HT1080 (cell line): ENCODE data around the gene KCNK17. TPM values are rescaled to one million over a fixed set of nuclear protein-coding genes. Genes with fewer than 3 reads are reported as not detected.
"Not testable (repeated sequence)": the region's sequence is repeated elsewhere in the genome, so short reads cannot be mapped to it uniquely, and the experiment has no call there.

Experiments used
- DNase-seq: peaks from one replicate; pipeline ENCODE4 v3.0.0-alpha.2; 2015; ENCODE audit warnings: low read depth
- total RNA-seq: library from RNA; depleted of rRNA; stranded (reverse); fragments of >200 nt; shearing (Covaris generic); gene quantifications from 2 replicates; pipeline ENCODE4 v1.2.3, GENCODE V29; 2014

Gene KCNK17
- total RNA-seq, 1 experiment from 2014 or later: not detected

DNA sequence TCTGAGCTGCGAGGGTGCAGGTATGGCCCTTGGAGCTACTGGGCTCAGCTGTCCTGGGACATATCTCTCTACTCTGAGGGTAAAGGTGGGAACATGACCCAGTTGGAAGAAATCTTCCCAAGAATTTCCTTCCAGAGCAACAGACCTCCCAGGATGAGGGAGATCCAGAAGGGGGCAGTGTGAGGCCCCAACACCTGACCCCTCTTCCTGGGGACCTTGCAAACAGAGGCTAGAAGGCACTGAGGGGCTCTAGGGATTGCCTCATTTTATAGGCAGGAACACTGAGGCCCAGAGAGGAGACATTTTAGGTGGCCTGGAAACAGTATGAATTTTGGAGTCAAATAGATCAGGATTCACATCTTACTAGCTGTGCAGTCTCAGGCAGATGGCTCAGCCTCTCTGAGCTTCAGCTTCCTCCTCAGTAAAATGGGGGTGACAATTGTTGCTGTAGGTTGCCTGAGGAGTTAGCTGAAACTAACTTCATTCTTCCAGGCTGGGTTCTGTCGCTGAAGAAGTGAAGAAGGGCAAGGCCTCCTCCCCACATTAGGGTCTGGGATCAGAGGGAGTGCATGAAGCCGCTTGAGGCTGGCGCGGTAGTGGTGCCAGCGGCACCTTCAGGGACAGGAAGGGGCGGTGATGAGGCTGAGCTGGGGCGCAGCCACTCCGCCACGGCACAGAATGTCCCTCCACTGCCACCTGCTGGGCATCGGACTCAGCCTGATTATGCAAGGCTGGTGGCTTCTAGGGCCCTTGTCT lies 11.4 kb downstream of the KCNK17 start:
- DNase-seq: peak; percentile 62

DNA sequence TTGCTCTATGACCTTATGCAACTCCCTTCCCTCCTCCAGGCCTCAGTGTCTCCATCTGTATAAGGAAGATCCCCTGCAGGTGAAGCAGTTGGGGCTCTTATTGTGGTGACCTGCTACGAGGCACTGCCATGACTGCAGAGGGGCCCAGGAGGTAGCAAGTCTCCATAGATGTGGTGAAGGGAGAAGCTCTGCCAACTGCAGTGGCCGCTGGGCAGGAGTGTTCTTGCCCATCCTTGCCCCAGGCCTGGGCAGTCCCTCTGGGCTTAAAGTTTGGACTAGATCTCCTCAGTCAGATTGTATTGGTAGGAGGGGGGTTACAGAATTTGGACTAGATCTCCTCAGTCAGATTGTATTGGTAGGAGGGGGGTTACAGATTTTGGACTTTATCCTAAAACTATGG lies 12.2 kb downstream of the KCNK17 start:
- DNase-seq: no peak

DNA sequence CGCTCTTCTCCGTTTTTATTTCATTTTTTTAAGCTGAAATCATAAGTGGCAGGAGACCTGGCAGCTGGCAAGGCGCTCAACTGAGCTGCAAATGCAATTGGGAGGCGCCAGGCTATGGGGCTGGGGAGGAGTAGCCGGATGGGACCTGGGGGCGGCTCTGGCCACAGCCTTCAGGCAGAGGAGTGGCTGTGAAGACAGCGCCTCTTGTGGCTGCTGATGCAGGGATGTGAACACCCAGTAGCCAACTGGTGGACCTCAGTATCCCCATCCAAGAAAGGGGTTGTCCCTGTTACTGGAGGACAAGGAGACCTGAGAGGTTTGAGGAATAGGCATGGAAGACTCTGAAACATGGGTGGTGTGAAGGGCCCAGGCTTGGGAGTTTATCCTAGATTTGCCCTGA lies 12.6 kb downstream of the KCNK17 start:
- DNase-seq: peak; percentile 17

DNA sequence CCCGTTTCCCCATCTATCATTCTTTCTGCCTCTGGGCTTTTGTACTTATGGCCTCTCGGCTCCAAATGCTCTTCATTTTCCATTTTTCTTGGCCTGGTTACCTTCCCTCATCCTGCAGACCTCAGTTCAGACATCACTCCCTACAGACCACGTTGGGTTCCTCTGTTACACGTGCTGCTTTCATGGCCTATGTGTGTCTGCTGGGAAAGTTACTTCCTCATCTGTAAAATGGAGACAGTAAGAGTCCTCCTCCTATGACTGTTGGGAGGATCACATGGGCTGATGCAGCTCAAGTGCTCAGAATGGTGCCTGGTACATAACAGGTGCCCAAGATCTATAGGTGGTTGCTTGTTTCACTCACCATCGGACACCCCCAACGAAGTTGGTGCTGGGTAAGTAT lies 13.5 kb downstream of the KCNK17 start:
- no peak for DNase-seq

DNA sequence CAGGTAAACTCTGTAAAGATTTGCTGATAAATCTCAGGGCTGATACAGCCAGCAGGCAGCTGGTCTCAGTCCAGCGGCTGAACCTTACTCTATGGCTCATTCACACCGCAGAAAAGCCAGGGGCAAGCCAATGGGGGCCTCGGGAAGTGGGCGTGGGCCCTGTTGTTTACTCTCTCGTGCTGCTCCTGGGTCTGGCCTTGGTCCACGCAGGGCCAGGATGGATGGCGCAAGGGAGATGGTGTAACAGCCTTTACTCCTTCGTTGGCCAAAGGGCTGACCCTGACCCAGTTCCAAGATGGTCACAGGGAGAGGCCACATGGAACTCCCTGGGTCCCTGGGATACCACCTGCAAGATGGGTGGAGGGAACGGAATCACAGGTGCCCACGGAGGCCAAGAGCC lies 16.2 kb downstream of the KCNK17 start:
- DNase-seq: no peak

DNA sequence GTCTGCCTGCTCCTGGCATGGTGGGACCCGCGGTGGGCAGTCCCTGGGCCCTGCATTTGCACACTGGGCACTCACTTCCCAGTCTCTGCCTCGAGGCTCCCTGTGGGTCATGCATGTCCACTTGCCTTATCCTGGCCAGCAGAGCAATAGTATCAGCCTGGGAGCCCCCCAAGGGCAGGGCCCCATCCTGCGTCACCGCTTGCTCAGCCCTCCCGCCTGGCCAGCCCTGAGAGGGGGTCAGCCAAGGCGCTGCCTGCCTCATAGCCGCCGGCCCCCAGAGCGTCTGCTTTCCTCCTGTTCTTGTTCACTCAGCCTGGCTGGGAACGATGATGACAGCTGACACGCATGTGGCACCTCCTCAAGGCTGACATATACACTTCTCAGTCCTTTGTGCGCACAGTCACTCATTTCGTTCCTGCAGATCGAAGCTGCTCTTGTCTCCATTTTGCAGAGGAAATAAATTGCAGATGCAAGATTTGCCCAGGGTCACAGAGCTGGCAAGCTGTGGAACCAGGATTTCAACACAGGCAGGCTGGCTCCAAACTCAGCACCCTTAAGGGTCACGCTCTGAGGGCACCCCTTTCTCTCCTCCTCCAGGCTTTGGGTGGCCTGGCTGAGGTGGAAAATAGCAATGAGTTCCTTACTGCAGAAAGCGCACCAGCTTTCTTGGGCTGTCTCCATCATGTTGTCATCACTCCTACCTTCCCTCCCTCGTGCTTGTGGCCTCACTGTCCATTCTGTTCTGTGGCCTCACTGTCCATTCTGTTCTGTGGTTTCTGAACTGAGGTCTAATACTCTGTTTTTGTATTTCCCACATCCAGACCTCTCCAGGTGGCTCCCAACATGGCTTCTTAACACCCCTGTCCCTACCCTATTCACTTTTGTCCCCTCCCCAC lies 17.2 kb downstream of the KCNK17 start:
- no peak for DNase-seq

DNA sequence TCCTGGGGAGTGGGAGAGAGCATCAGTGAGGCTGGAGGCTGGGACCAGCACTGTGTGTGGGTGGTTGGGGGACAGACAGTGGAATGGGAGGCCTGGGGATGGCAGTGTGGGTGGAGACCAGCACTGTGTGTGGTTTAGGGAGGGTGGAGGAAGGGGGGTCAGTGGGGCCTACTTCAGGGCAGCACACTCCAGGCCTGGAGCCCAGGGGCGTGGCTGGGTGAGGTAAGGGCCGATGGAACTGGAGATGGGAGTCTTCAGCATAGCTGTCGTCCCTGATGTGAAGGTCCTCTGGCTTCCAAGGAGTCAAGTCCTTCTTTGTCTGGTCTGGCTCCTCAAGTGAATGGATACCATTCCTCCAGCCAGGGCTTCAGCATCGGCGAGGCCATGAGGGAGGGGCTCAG lies 18.6 kb downstream of the KCNK17 start:
- DNase-seq: no peak

DNA sequence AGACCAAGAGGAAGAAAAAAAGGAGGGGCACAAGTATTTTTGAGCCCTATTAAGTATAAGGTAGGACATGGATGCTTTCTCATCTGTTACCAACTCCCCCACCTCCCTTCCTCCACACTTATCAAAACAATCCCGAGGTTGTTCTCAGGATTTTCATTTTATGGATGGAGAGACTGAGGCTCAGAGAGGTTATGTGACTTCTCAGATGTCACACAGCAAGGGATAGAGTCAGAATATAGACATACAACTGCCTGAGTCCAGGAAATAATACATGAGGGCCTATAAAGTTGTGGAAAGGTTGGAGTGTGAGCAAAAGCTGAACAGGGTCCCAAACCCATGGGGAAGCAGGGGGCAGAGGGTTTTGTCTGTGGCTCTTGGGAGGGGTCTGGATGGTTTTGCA lies 19.3 kb downstream of the KCNK17 start:
- no peak for DNase-seq

DNA sequence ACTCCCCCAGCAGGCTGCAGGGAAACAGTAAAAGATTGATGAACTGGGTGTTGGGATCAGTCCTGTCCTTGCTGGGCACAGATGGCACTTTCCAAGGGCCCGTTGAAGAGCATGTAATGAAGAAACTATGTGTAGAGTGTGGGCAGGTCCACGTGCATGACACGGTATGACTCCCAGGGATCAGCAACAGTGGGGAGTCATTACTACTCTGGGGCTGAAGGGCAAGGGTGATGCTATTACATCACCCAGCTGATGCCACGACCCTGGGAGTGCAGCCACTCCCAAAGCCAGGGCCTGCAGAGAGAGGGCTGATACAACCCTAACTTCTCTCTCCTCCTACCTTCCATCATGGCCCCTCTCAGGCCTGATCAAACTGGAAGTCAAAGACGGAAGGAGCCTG lies 20.1 kb downstream of the KCNK17 start:
- DNase-seq: no peak

DNA sequence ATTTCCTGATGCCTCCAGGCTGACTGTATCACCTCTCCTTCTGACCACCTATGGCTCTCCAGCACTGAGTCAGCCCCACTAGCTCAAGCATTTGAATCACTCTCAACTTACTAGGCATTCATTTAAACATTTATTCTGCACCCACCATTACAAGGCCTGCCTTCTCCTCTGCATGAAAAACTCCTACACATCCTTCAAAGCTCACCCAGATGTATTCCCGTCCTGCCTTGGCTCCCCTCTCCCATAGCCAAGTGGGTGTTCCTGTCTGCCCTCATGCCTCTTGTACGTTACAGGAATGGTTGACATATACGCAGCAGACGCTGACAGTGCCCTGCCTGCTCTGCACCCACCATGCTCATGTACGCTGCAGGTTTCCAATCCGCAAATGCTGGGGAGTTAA lies 21.6 kb downstream of the KCNK17 start:
- DNase-seq: no peak

DNA sequence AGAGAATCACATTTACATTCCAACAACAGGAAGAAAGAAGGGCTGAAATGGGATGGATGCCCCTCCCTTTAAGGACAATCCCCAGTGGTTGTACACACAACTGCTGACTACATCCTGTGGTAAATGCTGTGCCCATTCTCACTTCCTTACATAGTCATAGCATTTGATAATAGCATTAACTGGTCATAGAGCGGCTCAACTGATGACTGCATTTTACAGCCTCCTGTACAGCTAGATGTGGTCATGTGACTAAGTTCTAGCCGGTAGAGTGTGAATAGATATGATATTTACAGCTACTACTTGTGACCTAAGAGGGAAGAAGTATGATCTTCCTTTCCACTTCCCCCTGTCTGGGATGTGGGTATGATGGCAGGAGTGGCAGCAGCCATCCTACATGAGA lies 24.7 kb downstream of the KCNK17 start:
- peak; percentile 37 for DNase-seq

DNA sequence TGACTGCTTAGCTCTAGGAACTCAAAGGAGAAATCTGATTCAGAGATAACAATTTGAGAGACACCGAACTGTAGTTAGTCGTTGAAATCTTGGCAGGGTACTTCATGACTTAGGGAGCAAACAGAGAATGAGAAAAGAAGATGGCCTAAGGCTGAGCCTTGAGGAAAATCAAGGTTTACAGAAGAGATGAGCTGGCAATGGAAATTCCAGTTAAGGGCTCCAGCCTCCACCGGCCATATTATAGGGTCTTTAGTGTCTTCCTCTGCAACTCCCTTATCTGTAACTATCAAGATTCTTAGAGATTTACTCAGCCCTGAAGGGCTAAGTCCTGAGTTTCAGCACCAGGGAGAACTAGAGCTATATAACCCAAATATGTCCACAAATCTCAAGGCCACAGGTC lies 26.6 kb downstream of the KCNK17 start:
- DNase-seq: no peak

DNA sequence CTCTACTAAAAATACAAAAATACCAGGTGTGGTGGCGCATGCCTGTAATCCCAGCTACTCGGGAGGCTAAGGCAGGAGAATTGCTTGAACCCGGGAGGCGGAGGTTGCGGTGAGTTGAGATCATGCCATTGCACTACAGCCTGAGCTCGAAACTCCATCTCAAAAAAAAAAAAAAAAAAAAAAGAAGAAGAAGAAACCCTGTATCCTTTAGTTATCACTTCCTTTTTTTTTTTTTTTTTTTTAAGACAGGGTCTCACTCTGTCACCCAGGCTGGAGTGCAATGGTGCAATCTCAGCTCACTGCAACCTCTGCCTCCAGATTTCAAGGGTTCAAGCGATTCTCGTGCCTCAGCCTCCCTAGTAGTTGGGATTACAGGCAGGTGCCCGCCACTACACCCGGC lies 27.6 kb downstream of the KCNK17 start:
- not testable (repeated sequence) for DNase-seq

DNA sequence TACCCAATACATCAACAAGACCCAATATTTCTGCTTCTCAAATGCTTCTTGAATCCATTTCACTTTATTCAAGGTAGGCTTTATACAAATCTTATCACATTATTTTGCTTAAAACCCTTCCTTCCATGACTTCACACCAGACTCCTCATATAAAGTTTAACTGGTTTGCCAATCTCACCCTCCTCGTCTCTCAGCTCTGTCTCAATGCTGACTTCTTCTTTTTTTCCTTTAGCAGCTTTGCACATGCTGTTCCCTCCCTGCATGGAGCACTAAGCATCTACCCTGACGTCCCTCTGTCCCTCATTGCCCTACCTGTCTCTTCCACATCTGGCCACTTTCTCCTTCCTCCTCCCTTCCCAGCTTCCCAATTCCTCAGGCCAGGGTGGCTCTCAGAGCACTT lies 31.4 kb downstream of the KCNK17 start:
- no peak for DNase-seq

DNA sequence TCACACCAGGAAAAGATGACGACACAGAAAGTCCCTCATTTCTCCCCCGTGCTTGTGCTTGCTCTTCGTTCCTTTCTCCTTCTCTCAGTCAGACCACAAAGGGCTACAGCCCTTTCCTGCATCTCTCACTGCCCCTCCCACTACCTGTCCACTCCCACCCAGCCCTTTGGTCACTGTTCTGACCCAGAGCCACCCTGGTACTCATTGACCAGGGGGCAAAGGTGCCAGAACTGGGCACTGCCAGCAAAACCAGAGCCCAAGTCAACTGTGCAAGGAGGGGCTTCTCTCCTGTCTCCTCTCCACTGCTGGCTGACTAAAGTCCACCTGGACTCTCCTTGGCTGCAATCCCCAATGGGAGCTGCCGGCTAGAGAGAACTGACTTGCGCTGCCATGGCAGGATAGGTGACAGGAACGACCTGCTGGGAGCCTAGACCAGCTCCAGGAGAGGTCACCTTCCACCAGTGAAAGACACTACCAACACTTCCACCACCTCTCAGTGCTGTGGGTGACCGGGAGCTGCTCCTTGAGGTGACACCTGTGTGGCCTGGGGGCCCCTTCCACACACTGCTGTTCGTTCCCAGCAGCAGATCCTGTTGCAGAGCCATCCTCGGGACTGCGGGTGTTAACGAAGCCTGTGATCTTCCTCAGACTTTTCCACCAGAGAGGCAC lies 32.8 kb downstream of the KCNK17 start:
- DNase-seq: no peak

DNA sequence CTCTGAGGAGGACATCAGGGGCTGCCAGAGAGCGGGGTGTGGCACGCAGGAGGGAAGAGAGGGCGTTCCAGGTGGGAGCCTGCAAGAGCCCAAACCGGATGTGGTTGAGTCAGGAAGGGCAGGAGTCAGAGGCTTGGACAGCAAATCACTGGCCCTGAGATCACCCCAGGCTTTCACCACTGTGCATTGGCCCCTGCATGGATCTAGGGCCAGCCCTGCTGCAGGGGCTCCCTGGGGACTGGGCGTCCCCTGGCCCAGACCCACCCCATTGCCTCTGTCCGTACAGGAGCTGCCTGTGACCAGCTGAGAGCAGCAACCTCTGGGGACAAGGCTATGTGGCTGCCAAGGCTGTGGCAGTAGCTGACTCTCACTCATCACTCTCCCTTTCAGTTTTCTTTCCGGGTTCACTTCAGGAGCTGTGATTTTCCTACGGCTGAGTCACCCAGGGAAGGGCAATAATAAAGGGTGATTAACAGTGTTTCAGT lies 33.9 kb downstream of the KCNK17 start:
- DNase-seq: peak; percentile 68

DNA sequence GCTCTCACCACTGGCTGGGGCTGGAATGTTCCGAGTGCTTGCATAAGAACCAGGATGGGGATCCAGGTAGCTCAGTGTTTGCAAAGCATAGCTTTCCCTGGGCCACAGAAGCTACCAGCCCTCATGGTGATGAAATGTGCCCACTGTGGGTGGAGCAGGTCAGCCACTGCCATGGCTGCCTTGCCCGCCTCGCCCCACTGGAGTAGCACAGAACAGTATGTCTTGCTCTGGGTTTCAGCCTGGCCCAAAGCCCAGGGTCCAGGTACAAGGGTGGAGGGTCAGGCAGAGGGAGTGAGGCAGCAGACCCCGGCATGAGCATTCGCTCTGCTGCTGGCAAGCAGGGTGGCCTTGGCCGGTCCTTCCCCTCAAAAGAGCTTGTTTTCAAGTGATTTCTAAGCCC lies 34.7 kb downstream of the KCNK17 start:
- DNase-seq: no peak

DNA sequence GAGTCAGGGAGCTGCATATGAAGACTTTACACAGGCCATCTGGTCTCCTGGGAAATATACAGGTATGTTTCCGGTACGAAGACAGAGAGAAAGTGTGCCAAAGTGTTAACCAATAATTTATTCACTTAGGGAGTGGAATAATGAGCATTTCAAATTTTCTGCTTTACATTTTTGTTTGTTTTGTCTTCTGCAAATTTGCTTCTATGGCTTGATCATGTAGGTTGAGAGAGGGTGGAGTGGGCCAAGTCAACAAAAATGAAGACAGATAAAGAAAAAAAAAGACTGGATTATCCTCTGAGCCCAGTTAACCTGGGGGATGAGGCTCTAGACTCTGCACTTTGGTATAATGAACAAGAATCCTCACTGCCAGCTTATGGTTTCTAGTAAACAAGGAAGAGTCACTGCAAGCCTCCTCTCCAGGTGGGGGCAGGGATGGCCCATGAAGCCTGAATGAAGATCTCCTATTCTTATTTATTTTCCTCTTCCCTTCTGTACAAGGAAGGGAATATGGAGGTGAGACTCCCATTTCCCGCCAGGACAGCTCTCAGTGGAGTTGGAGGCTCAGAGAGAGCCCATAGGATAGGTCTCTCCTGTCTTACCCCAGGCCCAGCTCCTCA lies 37.7 kb downstream of the KCNK17 start:
- DNase-seq: no peak

DNA sequence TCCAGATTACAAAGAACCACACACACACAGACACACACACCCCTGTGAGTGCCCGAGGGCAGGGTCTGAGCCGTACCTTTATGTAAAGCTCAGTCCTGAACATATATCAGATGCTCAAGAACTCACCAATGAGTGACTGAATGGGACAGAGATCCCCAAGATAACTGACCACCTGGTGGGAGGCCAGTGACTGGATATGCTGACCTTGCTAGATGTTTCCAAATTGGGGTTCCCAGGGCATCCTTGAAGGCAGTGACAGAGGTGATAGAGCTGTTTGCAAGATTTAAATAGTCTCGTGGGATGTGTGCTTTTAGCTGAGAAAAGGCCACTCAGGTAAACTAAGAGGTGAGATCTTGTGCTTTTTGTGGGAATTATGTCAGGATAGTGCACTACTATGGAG lies 39.3 kb downstream of the KCNK17 start:
- DNase-seq: no peak

DNA sequence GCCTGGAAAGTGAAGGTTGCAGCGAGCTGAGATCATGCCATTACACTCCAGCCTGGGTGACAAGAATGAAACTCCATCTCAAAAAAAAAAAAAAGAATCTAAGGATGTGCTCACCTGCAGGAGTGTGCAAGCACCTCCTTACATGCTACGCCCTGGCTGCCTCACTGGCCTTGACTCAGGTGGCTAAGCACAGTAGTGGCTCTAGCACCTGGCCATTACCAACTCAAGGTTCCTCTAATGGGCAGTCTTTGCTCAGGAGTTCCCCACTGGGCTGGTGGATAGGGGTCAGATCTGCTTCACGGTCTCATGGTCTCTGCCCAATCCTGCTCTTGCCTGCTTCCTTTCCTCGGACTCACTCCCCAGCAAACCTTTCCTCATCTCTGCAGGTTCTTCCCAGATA lies 39.7 kb downstream of the KCNK17 start:
- no peak for DNase-seq

DNA sequence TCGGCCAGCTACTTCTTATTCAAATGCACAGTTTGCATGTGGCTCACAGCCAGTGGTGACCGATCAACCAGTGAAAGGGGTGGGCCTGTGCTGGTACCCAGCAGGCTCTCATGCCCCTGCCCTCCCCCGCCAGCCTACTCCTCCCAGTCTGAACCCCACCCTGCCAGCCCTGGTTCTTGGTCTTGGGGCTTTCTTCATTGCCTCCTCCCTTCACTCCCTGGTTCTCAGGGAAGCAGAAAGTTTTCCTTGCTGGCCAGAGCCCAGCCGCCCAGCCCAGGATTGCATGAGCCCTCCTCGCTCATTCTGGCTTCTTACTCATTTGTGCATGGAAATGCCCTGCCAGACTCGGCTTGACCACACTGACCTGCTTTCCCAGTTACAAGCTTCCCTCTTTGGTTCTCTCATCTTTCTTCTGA lies 40.8 kb downstream of the KCNK17 start:
- DNase-seq: no peak

DNA sequence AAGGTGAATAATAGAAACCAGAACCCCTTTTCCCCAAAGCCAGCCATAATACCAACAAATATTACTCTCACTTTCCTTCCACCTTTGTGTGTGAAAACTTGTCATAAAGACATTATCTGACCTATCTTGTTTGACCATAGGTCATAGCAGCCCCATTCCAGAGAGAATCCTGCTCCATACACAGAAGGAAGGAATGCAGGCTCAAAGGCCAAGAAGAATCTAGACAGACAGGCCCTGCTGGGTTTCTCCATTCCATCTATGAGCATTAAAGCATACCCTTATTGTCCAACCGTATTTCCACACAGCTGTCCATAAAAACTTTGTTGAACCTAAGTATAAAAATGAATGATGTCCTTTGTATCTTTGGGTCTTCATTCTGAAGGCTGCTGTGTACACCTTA lies 44.3 kb downstream of the KCNK17 start:
- no peak for DNase-seq
